GM23248 (cell line): Measurements from ENCODE around the gene LAMA3. TPM values are rescaled to one million over a fixed set of nuclear protein-coding genes. Genes with fewer than 3 reads are reported as not detected.

Experiments used
- DNase-seq: peaks from one replicate; pipeline ENCODE4 v3.0.0-alpha.2; 2015
- H2AFZ ChIP-seq: fragments of 200-600 bp; sonication (generic); 2 replicates; pipeline ENCODE4 v1.6.1; 2016; ENCODE audit warnings: antibody characterized with exemption
- H3F3A ChIP-seq: fragments of 200-600 bp; sonication (generic); 2 replicates; pipeline ENCODE4 v1.6.1; 2016; ENCODE audit warnings: mild to moderate bottlenecking, antibody characterized with exemption, mixed run types; ENCODE audit not compliant: insufficient read depth
- H3K27ac ChIP-seq: fragments of 200-600 bp; sonication (generic); 2 replicates; pipeline ENCODE4 v1.5.1; 2016; ENCODE audit warnings: mild to moderate bottlenecking
- H3K27me3 ChIP-seq: fragments of 200-600 bp; sonication (generic); replicated peaks from 2 replicates; pipeline ENCODE4 v1.6.1; 2016; ENCODE audit warnings: mild to moderate bottlenecking; ENCODE audit not compliant: insufficient read depth
- H3K36me3 ChIP-seq: fragments of 200-600 bp; sonication (generic); 2 replicates; pipeline ENCODE4 v1.6.1; 2016; ENCODE audit warnings: low read depth, mild to moderate bottlenecking
- H3K4me1 ChIP-seq: fragments of 200-600 bp; sonication (generic); 2 replicates; pipeline ENCODE4 v1.6.1; 2016; ENCODE audit warnings: mild to moderate bottlenecking; ENCODE audit not compliant: insufficient read depth
- H3K4me2 ChIP-seq: fragments of 200-600 bp; sonication (generic); one replicate; pipeline ENCODE4 v1.6.1; 2016; ENCODE audit warnings: mild to moderate bottlenecking; ENCODE audit not compliant: unreplicated experiment
- H3K4me3 ChIP-seq: fragments of 200-600 bp; sonication (generic); 2 replicates; pipeline ENCODE4 v1.5.1; 2016; ENCODE audit warnings: mild to moderate bottlenecking
- H3K79me2 ChIP-seq: fragments of 200-600 bp; sonication (generic); 2 replicates; pipeline ENCODE4 v1.6.1; 2016; ENCODE audit warnings: mild to moderate bottlenecking; ENCODE audit not compliant: insufficient read depth
- H3K9ac ChIP-seq: fragments of 200-600 bp; sonication (generic); 2 replicates; pipeline ENCODE4 v1.6.1; 2016; ENCODE audit warnings: mild to moderate bottlenecking
- H3K9me2 ChIP-seq: fragments of 200-600 bp; sonication (generic); 2 replicates; pipeline ENCODE4 v1.6.1; 2016; ENCODE audit warnings: mixed run types, mild to moderate bottlenecking, moderate library complexity; ENCODE audit not compliant: insufficient read depth
- H3K9me3 ChIP-seq: fragments of 200-600 bp; sonication (generic); one replicate; pipeline ENCODE4 v1.6.1; 2017; ENCODE audit warnings: low read depth
- H4K20me1 ChIP-seq: fragments of 200-600 bp; sonication (generic); 2 replicates; pipeline ENCODE4 v1.6.0; 2016; ENCODE audit not compliant: insufficient read depth
- EZH2 ChIP-seq: fragments of 200-600 bp; sonication (generic); IDR thresholded peaks from 2 replicates; pipeline ENCODE4 v1.6.1; 2018; ENCODE audit warnings: antibody characterized with exemption, mild to moderate bottlenecking; ENCODE audit not compliant: insufficient read depth, poor library complexity, severe bottlenecking
- EZH2phosphoT487 ChIP-seq: fragments of 200-600 bp; sonication (generic); IDR thresholded peaks from 2 replicates; pipeline ENCODE4 v1.6.1; 2018; ENCODE audit warnings: antibody characterized with exemption, moderate library complexity, mild to moderate bottlenecking, low read depth; ENCODE audit not compliant: insufficient read depth
- WGBS, 2 experiments: methylation state at CpG; one replicate each; pipeline ENCODE4 v1.1.6; 2015 to 2017; ENCODE audit warnings: low lambda C conversion rate in 2 of 2, low coverage in 1 of 2; ENCODE audit errors: missing lambda C conversion rate in 2 of 2; 5-methylcytosine and 5-hydroxymethylcytosine counted together
- in situ Hi-C: fragments of 300-500 bp; cut with MboI; formaldehyde crosslinking; loops from 2 replicates; pipeline ENCODE4 v1.15.0; 2020
- polyA plus RNA-seq: library from polyadenylated mRNA; unstranded; fragments of >200 nt; fragmentation: Nextera tagmentation; extraction: Ambion mirVana; gene quantifications from 2 replicates; pipeline ENCODE4 v1.2.1, GENCODE V29; 2016
- total RNA-seq: library from RNA; depleted of rRNA; stranded (reverse); fragments of >200 nt; shearing (Covaris generic); gene quantifications from 2 replicates; pipeline ENCODE4 v1.2.3, GENCODE V29; 2014

The LAMA3 gene
- total and polyA plus RNA-seq, 2 experiments from 2014 or later = 0.93 to 1.9 TPM

- no peak overlapping the region for H3K27ac ChIP-seq
- H4K20me1 ChIP-seq = no peaks in the 10 kb centered on the region
- no peaks in the 10 kb centered on the region for H3K4me1 ChIP-seq
- TF ChIP-seq EZH2phosphoT487 (no peak), EZH2 (no peak)
- H2AFZ ChIP-seq = no peak overlapping the region
- H3F3A ChIP-seq = no peaks in the 10 kb centered on the region
- H3K9me3 ChIP-seq = no peaks in the 10 kb centered on the region
- H3K36me3 ChIP-seq = no peaks in the 10 kb centered on the region
- no peak overlapping the region for H3K4me2 ChIP-seq
- H3K4me3 ChIP-seq = no peak overlapping the region
- WGBS, 2 experiments = 44 to 56% methylated on average over 4 of the region's 4 CpGs
- no peaks in the 10 kb centered on the region for H3K79me2 ChIP-seq
- H3K9me2 ChIP-seq = no peaks in the 10 kb centered on the region
- no peak for DNase-seq
- no peak overlapping the region for H3K9ac ChIP-seq
- in situ Hi-C loops = no loop called here
- no peaks in the 10 kb centered on the region; the same call in 1 of the 2 replicates for H3K27me3 ChIP-seq
These were observed 54.6 kb downstream of the LAMA3 start for GRCh38 chr18:23743733-23744333.

- no peak for DNase-seq
- Histone ChIP-seq H3K36me3 (no peaks in the 10 kb centered on the region), H3K4me1 (no peaks in the 10 kb centered on the region), H3K4me2 (no peak overlapping the region), H4K20me1 (no peaks in the 10 kb centered on the region), H3F3A (no peaks in the 10 kb centered on the region), H3K27me3 (no peaks in the 10 kb centered on the region; the same call in 1 of the 2 replicates), H3K9me3 (no peaks in the 10 kb centered on the region), H2AFZ (no peak overlapping the region), H3K9ac (no peak overlapping the region), H3K4me3 (no peak overlapping the region), H3K79me2 (no peaks in the 10 kb centered on the region), H3K27ac (no peak overlapping the region), H3K9me2 (no peaks in the 10 kb centered on the region)
- in situ Hi-C loops = no loop called here
- 90 to 92% methylated on average over 2 of the region's 2 CpGs for WGBS, 2 experiments
- TF ChIP-seq EZH2 = no peak
- TF ChIP-seq EZH2phosphoT487 = no peak
These were observed 56.1 kb downstream of the LAMA3 start for GRCh38 chr18:23745366-23745765.

GRCh38 chr18:23746851-23747250, 57.6 kb downstream of the LAMA3 start:
- Histone ChIP-seq H3K9me2 (no peaks in the 10 kb centered on the region), H3K79me2 (no peaks in the 10 kb centered on the region), H3K9ac (no peak overlapping the region), H3K4me1 (no peaks in the 10 kb centered on the region), H2AFZ (no peak overlapping the region), H3K27me3 (no peaks in the 10 kb centered on the region; the same call in 1 of the 2 replicates), H3K27ac (no peak overlapping the region), H3K4me3 (no peak overlapping the region), H3K36me3 (no peaks in the 10 kb centered on the region), H3F3A (no peaks in the 10 kb centered on the region), H3K4me2 (no peak overlapping the region), H3K9me3 (no peaks in the 10 kb centered on the region), H4K20me1 (no peaks in the 10 kb centered on the region)
- no peak for DNase-seq
- TF ChIP-seq EZH2 (no peak), EZH2phosphoT487 (no peak)
- in situ Hi-C loops = no loop called here
- WGBS, 2 experiments = 49 to 52% methylated on average over 4 of the region's 4 CpGs

- Histone ChIP-seq H3K4me3 (no peak overlapping the region), H3K9me3 (no peaks in the 10 kb centered on the region), H3K27ac (no peak overlapping the region), H3K4me1 (no peaks in the 10 kb centered on the region), H3K9ac (no peak overlapping the region), H4K20me1 (no peaks in the 10 kb centered on the region), H2AFZ (no peak overlapping the region), H3K36me3 (no peaks in the 10 kb centered on the region), H3K9me2 (no peaks in the 10 kb centered on the region), H3K79me2 (no peaks in the 10 kb centered on the region), H3K27me3 (no peaks in the 10 kb centered on the region), H3F3A (no peaks in the 10 kb centered on the region), H3K4me2 (no peak overlapping the region)
- TF ChIP-seq EZH2phosphoT487 = no peak
- TF ChIP-seq EZH2 = no peak
- WGBS, 2 experiments = 54 to 61% methylated on average over 2 of the region's 2 CpGs
- in situ Hi-C loops = no loop called here
- DNase-seq = no peak
These were observed 63.1 kb downstream of the LAMA3 start for GRCh38 chr18:23752363-23752762.
